HG02938 (cell line): ENCODE measurements around the gene MACC1.
"Not testable (repeated sequence)": the region's sequence is repeated elsewhere in the genome, so short reads cannot be mapped to it uniquely, and the experiment has no call there.

Experiments used
- ATAC-seq: cut with Tn5 transposase; IDR thresholded peaks from one replicate; pipeline ENCODE4 v1.9.1; 2021; ENCODE audit warnings: mild to moderate bottlenecking, moderate library complexity; ENCODE audit not compliant: unreplicated experiment

The MACC1 gene

GRCh38 chr7:20133803-20134202 is 83.4 kb downstream of the MACC1 start:
- no peak for ATAC-seq

- no peak for ATAC-seq
These were observed 84.6 kb downstream of the MACC1 start for GRCh38 chr7:20132585-20132984.

GRCh38 chr7:20131776-20132175 is 85.4 kb downstream of the MACC1 start:
- ATAC-seq = no peak

GRCh38 chr7:20129920-20130319 is 87.3 kb downstream of the MACC1 start:
- ATAC-seq = no peak

- no peak for ATAC-seq
These were observed 89.2 kb downstream of the MACC1 start for GRCh38 chr7:20128001-20128400.

- ATAC-seq = not testable (repeated sequence)
These were observed 91.1 kb downstream of the MACC1 start for GRCh38 chr7:20126060-20126459.

- ATAC-seq = not testable (repeated sequence)
These were observed 93.1 kb downstream of the MACC1 start for GRCh38 chr7:20124087-20124486.

GRCh38 chr7:20122653-20123316 is 94.4 kb downstream of the MACC1 start:
- not testable (repeated sequence) for ATAC-seq

GRCh38 chr7:20122073-20122472 is 95.1 kb downstream of the MACC1 start:
- no peak for ATAC-seq

GRCh38 chr7:20121404-20121803 is 95.8 kb downstream of the MACC1 start:
- ATAC-seq = no peak

- not testable (repeated sequence) for ATAC-seq
These were observed 96.5 kb downstream of the MACC1 start for GRCh38 chr7:20120611-20121168.

GRCh38 chr7:20116869-20117268 is 100.3 kb downstream of the MACC1 start:
- ATAC-seq = no peak

GRCh38 chr7:20114468-20114867 is 102.7 kb downstream of the MACC1 start:
- ATAC-seq = peak; percentile 91

GRCh38 chr7:20113427-20114027 is 103.7 kb downstream of the MACC1 start:
- ATAC-seq = peak; percentile 89

GRCh38 chr7:20112696-20113095 is 104.5 kb downstream of the MACC1 start:
- no peak for ATAC-seq

GRCh38 chr7:20111821-20112542 is 105.2 kb downstream of the MACC1 start:
- ATAC-seq = no peak

GRCh38 chr7:20107582-20107981 is 109.6 kb downstream of the MACC1 start:
- ATAC-seq = no peak

GRCh38 chr7:20104696-20105095 is 112.5 kb downstream of the MACC1 start:
- no peak for ATAC-seq

GRCh38 chr7:20102982-20103381 is 114.2 kb downstream of the MACC1 start:
- no peak for ATAC-seq

GRCh38 chr7:20095862-20096261 is 121.3 kb downstream of the MACC1 start:
- no peak for ATAC-seq

- ATAC-seq = no peak
These were observed 121.7 kb downstream of the MACC1 start for GRCh38 chr7:20095436-20095835.

GRCh38 chr7:20089431-20089830 is 127.8 kb downstream of the MACC1 start:
- no peak for ATAC-seq
